Prostate gland (tissue), 2 donors: ENCODE data around the gene MYCBPAP.

ENCODE experiments used
- POLR2AphosphoS5 ChIP-seq: sonication (generic); formaldehyde crosslinking; IDR thresholded peaks from one replicate; pipeline ENCODE4 v1.6.1; 2017; ENCODE audit warnings: antibody characterized with exemption
- TF ChIP-seq, protein P1 (sequence below), 4 experiments: fragments of 200-600 bp in 2 of 4; fragments of 450-650 bp in 2 of 4; sonication (generic) in 2 of 4; IDR thresholded peaks; 1 replicate in 3 of 4; 2 replicates in 1 of 4; pipeline ENCODE4 v1.5.1; 2016 to 2019; ENCODE audit warnings: antibody characterized with exemption in 4 of 4, mild to moderate bottlenecking in 2 of 4, moderate library complexity in 2 of 4

DNA sequence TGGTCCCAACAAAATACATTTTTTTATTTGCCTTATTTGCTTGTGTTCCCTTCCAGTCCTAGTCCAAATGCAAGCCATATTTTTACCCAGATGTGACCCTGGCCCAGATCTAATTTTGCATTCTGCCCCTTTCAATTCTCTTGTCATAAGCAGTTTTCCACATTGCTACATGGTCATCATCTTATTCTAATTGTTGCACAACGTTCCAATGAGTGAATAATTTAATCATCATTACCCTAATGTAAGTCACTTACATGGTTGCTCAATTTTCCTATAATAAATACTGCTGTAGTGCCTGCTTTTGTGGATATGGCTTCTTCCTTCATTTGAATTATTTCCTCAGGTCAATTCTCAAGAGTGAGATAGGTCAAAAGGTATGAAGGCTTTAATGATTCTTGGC, 16.7 kb upstream of the MYCBPAP start:
- no peak for TF ChIP-seq POLR2AphosphoS5
- TF ChIP-seq, protein P1, sequence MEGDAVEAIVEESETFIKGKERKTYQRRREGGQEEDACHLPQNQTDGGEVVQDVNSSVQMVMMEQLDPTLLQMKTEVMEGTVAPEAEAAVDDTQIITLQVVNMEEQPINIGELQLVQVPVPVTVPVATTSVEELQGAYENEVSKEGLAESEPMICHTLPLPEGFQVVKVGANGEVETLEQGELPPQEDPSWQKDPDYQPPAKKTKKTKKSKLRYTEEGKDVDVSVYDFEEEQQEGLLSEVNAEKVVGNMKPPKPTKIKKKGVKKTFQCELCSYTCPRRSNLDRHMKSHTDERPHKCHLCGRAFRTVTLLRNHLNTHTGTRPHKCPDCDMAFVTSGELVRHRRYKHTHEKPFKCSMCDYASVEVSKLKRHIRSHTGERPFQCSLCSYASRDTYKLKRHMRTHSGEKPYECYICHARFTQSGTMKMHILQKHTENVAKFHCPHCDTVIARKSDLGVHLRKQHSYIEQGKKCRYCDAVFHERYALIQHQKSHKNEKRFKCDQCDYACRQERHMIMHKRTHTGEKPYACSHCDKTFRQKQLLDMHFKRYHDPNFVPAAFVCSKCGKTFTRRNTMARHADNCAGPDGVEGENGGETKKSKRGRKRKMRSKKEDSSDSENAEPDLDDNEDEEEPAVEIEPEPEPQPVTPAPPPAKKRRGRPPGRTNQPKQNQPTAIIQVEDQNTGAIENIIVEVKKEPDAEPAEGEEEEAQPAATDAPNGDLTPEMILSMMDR (IDR thresholded peaks at IDR 0.05): no peak
